ENCODE measurements around the gene ARHGAP23.

Gene ARHGAP23

DNA sequence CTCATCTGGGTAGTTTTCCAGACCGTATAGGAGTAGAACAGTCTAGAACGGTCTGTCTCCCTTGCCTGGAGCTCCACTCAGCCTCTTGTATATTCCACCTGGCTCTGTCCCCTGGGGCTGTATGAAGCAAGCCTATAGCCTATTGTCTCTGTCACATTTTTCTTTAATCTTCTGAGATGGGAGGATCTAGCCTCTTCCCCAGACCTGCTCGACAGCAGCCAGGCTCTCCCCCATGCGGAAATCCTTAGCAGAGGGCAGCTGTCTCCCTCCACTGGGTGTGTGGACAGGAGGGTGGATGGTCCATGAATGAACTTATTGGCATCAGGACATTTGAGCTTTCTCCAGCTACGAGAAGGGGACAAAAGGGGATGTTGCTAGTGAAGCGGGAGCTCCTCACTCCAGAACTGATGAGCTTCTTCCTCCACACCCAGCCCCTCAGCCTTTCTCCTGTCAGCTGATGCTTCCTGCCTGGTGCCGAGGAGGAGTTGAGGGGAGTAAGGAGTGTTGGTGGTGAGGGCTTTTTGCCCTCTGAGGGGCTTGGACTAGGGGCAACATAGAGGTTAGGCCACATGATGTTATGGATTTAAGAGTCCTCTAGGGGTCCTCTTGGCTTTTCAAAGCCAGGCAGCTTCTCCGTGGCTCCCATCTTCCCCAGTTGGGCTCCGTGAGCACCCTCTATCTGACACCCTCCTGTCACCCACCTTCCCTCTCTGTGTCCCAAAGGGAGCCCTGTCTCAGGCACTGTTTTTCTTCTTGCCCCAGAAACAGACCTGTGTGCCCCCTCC is 28.0 kb downstream of the ARHGAP23 start:
- H3K4me3 ChIP-seq (ENCODE audit: control insufficient read depth, low read depth, low read length): no peak overlapping the region
- DNase-seq (ENCODE audit: low read depth): no peak
- TF ChIP-seq, protein P1, sequence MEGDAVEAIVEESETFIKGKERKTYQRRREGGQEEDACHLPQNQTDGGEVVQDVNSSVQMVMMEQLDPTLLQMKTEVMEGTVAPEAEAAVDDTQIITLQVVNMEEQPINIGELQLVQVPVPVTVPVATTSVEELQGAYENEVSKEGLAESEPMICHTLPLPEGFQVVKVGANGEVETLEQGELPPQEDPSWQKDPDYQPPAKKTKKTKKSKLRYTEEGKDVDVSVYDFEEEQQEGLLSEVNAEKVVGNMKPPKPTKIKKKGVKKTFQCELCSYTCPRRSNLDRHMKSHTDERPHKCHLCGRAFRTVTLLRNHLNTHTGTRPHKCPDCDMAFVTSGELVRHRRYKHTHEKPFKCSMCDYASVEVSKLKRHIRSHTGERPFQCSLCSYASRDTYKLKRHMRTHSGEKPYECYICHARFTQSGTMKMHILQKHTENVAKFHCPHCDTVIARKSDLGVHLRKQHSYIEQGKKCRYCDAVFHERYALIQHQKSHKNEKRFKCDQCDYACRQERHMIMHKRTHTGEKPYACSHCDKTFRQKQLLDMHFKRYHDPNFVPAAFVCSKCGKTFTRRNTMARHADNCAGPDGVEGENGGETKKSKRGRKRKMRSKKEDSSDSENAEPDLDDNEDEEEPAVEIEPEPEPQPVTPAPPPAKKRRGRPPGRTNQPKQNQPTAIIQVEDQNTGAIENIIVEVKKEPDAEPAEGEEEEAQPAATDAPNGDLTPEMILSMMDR (conservative IDR thresholded peaks at IDR 0.05; ENCODE audit: control insufficient read depth, insufficient read depth, low read depth, low read length): no peak

DNA sequence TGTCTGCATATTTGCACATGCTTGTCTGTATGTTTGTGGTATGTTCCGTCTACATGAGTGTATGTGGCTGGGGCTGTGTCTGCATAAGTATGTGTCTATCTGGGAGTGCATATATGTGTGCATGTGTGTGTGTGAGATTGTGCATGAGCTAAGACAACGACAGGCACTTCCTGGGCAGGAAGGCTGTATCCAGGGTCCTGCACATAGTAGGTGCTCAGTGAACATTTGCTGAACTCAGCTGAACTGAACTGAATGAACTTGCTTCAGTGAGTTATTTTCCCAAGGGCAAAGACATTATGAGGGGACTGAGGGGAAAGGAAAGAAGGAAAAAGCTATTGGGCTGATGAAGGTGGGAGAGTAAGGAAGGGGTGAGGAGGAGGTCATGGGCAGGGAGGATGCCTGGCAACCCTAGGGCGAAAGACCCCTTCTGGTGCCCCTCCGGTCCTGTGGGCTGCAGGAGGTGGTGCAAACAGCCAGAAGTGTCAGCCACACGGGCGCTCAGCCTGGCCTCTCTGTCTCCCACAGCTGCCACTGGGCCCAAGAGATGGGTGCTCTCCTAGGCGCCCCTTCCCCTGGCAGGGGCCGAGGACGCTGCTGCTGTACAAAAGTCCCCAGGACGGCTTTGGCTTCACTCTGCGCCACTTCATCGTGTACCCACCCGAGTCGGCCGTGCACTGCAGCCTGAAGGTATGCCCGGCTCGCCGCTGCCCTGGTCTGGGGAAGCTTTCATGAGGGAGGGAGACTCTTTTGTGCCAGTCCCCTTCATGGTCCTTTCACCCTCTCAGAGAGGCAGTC is 29.5 kb downstream of the ARHGAP23 start:
- TF ChIP-seq, protein P1 (conservative IDR thresholded peaks at IDR 0.05; ENCODE audit: control insufficient read depth, insufficient read depth, low read depth, low read length): no peak
- no peak for DNase-seq (ENCODE audit: low read depth)
- no peak overlapping the region for H3K4me3 ChIP-seq (ENCODE audit: control insufficient read depth, low read depth, low read length)

DNA sequence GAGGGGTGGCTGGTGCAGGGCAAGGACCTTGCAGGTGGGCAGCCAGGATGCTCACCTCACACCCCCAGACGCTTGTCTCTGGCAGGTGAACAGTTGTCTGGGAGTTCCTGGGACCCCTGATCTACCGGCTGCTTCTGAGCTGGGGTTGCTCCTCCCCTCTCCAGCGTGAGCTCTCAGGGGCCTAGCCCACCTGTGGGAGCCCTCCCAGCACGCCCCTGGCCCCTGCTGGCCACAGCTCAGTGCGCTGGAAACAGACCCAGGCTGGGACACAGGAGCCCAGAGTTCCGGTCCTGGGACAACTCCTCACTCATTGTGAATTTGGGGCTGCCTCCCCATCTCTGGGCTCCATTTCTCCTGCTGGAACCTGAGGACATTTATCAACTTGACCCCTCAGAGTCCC is 30.3 kb downstream of the ARHGAP23 start:
- no peak overlapping the region for H3K4me3 ChIP-seq (ENCODE audit: control insufficient read depth, low read depth, low read length)
- DNase-seq (ENCODE audit: low read depth): no peak

DNA sequence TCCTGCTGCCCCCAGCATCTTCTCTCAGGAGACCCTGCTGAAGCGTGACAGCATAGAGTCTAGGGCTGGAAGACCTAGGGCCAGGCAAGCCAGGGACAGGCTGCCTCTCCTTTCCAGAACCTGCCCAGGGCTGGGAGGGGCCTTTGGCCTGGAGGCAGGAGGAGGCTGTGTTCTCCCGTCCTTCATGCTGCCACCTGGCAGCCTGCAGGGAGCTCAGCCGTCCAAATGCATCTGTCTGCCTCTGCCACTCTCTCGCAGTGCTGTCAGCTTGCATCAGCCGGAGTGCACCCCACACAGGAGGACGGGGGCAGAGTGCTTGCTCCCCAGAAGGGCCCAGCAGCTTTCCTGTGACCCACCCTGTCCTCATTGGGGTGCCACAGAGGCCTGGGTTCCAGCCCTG is 31.3 kb downstream of the ARHGAP23 start:
- TF ChIP-seq, protein P1 (conservative IDR thresholded peaks at IDR 0.05; ENCODE audit: control insufficient read depth, insufficient read depth, low read depth, low read length): no peak
- H3K4me3 ChIP-seq (ENCODE audit: control insufficient read depth, low read depth, low read length): no peak overlapping the region
- DNase-seq (ENCODE audit: low read depth): no peak

More for the DNA sequence above, 30.3 kb downstream of the ARHGAP23 start:
- TF ChIP-seq, protein P1 (conservative IDR thresholded peaks at IDR 0.05; ENCODE audit: control insufficient read depth, insufficient read depth, low read depth, low read length): no peak

DNA sequence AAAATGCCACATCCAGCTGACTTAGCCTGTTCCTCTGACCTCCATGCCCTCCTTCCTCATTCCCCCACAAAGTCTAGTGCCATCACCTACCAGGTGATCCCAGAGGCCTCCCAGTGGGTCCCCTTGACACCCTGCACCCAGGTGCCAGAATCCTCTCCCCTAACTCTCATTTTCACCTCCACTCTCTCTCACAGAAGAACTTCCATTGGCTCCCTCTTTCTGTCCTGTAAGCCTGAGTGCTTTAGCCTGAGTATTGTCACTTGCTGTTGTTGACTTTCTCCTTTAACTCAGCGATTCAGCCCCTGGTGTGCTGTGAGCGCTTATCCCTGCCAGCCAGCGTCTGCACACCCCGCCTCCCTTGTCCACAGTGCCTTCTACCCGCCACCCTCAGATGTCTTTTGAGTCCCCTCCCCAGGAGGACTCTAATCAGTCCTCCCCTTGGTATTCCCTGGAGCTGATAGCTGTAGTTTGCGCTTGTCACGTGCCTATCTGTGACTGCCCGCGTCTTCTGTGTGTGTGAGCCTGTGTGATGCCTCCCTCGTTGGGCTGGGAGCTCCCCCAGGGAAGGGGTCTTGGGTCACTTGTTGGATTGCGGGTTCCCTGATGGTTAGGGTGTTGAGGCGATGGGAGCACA is 31.9 kb downstream of the ARHGAP23 start:
- H3K4me3 ChIP-seq (ENCODE audit: control insufficient read depth, low read depth, low read length): no peak overlapping the region
- TF ChIP-seq, protein P1 (conservative IDR thresholded peaks at IDR 0.05; ENCODE audit: control insufficient read depth, insufficient read depth, low read depth, low read length): no peak
- DNase-seq (ENCODE audit: low read depth): no peak

DNA sequence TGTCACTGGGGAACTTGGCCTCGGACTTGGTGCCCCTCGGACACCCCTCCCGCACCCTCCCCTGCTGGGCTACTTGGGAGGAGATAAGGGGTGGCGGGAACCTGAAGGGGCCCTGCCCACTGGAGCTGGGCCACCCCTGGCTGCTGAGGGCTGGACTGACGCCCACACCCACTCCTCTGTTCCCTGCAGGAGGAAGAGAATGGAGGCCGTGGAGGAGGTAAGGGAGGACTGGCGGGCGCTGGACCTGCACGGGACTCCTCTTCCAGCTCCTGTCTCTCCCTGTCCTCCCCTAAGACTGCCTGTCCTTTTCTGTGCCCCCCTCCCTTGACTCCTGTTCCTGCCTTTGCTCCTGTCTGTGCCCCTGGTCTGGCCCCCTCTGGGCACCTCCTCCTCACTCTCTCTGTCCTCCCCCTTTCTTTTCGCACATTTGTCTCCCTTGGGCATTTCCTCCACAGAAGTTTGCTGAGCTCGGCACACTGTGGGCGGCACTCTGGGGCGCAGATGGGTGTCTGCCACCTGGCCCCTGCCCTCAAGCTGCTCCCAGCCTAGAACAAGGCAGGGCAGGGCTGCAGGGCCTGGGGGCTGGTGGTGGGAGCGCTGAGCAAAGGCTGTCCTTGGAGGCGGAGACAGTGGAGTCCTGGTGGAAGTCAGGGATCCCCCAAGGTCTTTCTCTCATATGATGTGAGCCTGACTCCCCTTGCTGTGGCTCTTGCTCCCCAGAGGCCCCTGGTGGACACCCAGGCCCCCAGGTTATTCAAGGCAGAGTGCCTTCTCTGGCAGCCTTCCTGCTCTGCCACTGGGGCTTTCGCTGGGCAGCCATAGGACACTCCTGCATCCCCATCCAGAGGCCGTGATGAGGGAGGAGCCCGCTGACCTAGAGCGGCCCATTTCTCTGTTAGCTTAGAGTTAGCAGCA is 32.7 kb downstream of the ARHGAP23 start:
- no peak overlapping the region for H3K4me3 ChIP-seq (ENCODE audit: control insufficient read depth, low read depth, low read length)
- no peak for DNase-seq (ENCODE audit: low read depth)
- TF ChIP-seq, protein P1 (conservative IDR thresholded peaks at IDR 0.05; ENCODE audit: control insufficient read depth, insufficient read depth, low read depth, low read length): no peak

Data from fibroblast of mammary gland (primary cell).